ENCODE measurements around the gene TCEAL8.

The TCEAL8 gene

GRCh38 chrX:103214870-103215424 lies 40.0 kb downstream of the TCEAL8 start, which contains the start of gene BEX4:
BEX4 (plus strand) TSS chrX:103215108; CDS start chrX:103216154, 1,046 bp downstream.
- peak; percentile 54 for DNase-seq (ENCODE audit: low spot score)

- no peak for DNase-seq (ENCODE audit: low spot score)
Observed at GRCh38 chrX:103212749-103213457, 42.1 kb downstream of the TCEAL8 start.

- peak; percentile 43 for DNase-seq (ENCODE audit: low spot score)
Observed at GRCh38 chrX:103211012-103211715, 43.8 kb downstream of the TCEAL8 start.

GRCh38 chrX:103210056-103210455 lies 44.9 kb downstream of the TCEAL8 start:
- DNase-seq (ENCODE audit: low spot score): no peak
